HG02884 (cell line): ENCODE results near the gene PRR14L.

Source experiments
- ATAC-seq: cut with Tn5 transposase; IDR thresholded peaks from one replicate; pipeline ENCODE4 v1.9.1; 2021; ENCODE audit warnings: mild to moderate bottlenecking, moderate library complexity; ENCODE audit not compliant: unreplicated experiment

Gene PRR14L

GRCh38 chr22:31647523-31648320 lies 102.2 kb downstream of the PRR14L start:
- ATAC-seq = no peak

DNA sequence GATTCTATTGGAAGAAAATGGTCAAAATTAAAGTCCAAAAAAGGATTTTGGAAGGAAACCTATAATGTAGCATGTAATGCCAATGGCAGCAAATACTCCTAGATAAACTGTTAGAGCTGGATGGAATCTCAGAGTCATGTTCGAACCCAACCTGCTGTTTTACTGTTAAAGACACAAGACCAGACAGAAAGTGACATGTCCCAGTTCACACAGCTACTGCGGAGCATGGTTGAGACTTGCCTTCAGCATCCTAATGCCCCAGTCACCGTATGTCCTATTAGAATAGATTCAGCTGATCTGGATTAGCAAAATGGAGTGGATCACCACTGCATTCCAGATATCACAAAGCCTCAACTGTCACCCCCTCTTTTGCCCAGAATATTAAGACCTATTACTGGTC lies 102.9 kb downstream of the PRR14L start:
- ATAC-seq = no peak

DNA sequence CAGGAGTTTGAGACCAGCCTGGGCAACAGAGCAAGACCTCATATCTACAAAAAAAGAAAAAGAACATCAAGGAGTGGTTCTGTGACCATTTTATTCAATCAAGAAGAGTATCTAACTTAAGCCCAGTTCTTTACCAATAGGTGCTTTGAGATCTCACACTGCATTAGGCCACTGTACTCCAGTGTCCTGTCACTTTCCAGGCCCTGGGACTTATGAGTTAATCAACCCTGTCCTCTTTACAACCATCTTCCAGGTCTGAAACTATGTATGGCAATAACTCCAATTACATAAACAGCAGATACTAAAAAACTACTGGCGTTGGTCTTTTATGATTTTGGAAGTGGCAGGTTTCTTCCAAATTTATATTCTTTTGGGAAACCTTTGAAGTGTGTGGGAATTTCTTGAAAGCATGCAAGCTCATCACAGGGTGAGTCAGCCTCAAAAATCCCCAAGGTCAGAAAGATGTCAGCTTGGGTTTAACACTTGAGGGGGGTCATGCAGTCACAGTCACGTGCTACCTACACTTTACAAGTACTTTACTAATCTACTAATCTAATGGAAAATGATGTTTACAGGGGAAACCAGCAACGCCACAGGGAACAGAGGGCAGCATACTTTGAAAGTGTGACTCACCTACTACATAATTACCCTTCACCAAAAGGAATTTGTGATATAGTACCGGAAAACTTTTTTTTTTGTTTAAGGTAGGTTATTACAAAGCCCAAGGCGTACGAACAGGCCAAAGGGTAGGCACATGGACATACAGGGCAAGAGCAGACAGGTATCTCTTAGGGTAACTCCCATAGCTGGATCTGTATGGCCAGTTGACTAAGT lies 103.5 kb downstream of the PRR14L start:
- ATAC-seq = no peak

DNA sequence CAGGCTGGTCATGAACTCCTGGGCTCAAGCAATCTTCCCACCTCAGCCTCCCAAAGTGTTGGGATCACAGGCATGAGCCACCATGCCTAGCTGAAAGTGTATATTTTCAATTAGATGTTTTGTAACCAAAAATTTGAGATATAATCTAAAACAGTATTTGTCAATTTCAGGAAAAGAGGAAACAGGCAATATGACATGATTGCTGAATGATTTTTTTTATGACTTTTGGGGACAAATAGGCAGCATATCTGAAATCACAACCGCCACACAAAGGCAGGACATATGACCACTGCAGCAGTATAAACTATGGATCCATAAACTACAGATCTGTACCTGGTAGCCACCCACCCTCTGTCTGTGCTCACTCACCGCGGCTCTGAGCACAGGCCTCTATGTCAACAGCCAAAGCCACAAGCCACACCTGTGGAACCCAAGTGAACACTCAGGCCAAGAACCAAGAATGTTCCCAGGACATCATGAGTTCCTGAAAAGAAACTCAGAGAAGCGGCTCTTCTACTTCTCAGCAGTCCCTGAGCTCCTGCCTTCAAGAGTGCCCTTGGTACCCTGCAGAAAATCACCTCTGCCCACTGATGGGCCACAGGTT lies 110.4 kb downstream of the PRR14L start:
- ATAC-seq = no peak

- ATAC-seq = no peak
These were observed 111.9 kb downstream of the PRR14L start for GRCh38 chr22:31637891-31638618.

DNA sequence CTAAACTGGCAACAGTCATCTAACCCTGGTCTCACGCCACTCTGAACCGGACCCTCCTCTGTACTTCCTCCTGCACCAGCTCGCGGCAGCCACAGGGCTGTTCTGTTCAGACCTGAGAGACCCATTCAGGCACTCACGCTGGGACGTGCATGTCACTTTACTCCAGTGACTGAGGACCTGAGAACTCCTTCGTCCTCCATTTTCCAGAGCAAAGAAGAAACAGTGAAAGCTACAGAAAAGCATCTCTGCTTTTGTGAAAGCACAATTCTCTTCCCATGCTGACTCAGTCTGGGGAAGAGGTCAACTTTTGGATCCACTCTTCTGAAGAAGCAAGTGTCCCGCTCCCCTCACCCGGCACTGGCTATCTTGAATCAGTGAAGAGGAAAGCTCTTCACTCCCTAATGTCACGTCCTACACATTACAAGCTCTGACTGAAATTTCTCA lies 112.5 kb downstream of the PRR14L start:
- no peak for ATAC-seq

GRCh38 chr22:31635638-31636306 lies 114.2 kb downstream of the PRR14L start:
- ATAC-seq = no peak

DNA sequence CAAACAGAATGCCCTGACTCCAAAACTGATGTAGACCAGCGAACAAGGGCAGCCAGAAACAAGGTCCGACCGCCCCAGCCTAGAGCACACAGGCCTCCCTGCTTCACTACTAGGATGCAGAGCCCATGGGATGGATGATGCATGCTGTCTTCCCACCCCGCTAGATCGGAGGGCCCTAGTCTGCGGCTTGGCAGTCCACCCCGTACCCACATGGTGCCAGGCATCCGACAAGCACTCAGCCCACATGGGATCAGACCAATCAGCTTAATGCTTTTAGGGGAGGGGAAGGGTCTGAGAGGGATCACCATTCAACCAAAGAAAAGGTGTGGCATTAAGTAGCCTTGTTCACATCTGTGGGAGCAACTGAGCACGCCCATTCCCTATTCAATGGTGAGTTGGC lies 118.5 kb downstream of the PRR14L start:
- ATAC-seq = no peak
